ENCODE measurements around the gene OARD1.

GRCh38 chr6:41071501-41071922, 644 bp downstream of the OARD1 start:
- no peak for TF ChIP-seq CTCF (IDR thresholded peaks at IDR 0.05)
- TF ChIP-seq EZH2 (IDR thresholded peaks at IDR 0.05; ENCODE audit: borderline replicate concordance, insufficient read depth, low read depth, low read length, poor library complexity, severe bottlenecking), result no peak

Data from B cell (primary cell).